RWPE1 (cell line): Measurements from ENCODE around the gene HTRA2.

Experiments
- CTCF ChIA-PET: fragments of 350-600 bp; sonication (Branson Sonifier 250); formaldehyde crosslinking; extraction: SDS; loops from one replicate; lab custom pipeline; 2021; lab: Yijun Ruan, JAX
- POLR2A ChIA-PET: fragments of 400-600 bp; formaldehyde crosslinking; extraction: SDS; loops from one replicate; lab custom pipeline; 2020; ENCODE audit warnings: antibody characterized with exemption; ENCODE audit not compliant: low non-redundant PET; lab: Yijun Ruan, JAX
- DNase-seq: peaks from one replicate; pipeline ENCODE4 v3.0.0; 2012; ENCODE audit warnings: low spot score
- H3K27ac ChIP-seq: fragments of 450-650 bp; 2 replicates; pipeline ENCODE4 v1.5.1; 2017
- TF ChIP-seq, protein P1 (sequence below): fragments of 450-650 bp; conservative IDR thresholded peaks from 2 replicates; pipeline ENCODE4 v1.5.1; 2017; ENCODE audit warnings: low read depth, mild to moderate bottlenecking

The HTRA2 gene

GRCh38 chr2:74576211-74576862 lies 46.6 kb downstream of the HTRA2 start:
- DNase-seq: no peak
- ChIA-PET CTCF (no interaction called here), POLR2A (no interaction called here)
- TF ChIP-seq, protein P1, sequence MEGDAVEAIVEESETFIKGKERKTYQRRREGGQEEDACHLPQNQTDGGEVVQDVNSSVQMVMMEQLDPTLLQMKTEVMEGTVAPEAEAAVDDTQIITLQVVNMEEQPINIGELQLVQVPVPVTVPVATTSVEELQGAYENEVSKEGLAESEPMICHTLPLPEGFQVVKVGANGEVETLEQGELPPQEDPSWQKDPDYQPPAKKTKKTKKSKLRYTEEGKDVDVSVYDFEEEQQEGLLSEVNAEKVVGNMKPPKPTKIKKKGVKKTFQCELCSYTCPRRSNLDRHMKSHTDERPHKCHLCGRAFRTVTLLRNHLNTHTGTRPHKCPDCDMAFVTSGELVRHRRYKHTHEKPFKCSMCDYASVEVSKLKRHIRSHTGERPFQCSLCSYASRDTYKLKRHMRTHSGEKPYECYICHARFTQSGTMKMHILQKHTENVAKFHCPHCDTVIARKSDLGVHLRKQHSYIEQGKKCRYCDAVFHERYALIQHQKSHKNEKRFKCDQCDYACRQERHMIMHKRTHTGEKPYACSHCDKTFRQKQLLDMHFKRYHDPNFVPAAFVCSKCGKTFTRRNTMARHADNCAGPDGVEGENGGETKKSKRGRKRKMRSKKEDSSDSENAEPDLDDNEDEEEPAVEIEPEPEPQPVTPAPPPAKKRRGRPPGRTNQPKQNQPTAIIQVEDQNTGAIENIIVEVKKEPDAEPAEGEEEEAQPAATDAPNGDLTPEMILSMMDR: no peak
- H3K27ac ChIP-seq: no peak overlapping the region

DNA sequence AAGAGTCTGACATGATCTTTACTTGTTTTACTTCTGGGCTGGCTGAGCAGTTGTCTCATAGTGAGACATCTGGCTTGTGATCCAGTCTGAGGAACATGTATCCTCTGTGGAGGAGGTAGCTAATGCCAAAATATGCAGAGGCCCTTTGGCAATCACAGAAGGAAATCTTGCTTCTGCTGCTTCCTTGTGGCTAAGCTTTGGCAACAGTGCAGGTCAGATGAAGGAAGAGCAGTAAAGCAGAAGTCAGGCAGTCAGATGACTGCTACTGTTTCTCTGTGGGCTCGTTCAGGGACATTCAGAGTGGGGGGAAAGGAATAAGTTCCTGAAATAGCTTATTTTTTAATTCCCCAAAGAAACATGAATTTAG lies 47.1 kb downstream of the HTRA2 start:
- POLR2A ChIA-PET: no interaction called here
- no peak overlapping the region for H3K27ac ChIP-seq
- DNase-seq: no peak
- CTCF ChIA-PET: no interaction called here
- TF ChIP-seq, protein P1: no peak

- CTCF ChIA-PET: no interaction called here
Observed at GRCh38 chr2:74577448-74577847, 47.7 kb downstream of the HTRA2 start.

GRCh38 chr2:74578408-74578807 lies 48.7 kb downstream of the HTRA2 start:
- POLR2A ChIA-PET: no interaction called here
- CTCF ChIA-PET: no interaction called here
- no peak for DNase-seq
- no peak overlapping the region for H3K27ac ChIP-seq
- TF ChIP-seq, protein P1: no peak

More at GRCh38 chr2:74577448-74577847, 47.7 kb downstream of the HTRA2 start:
- no peak for DNase-seq
- POLR2A ChIA-PET: no interaction called here
- TF ChIP-seq, protein P1: no peak
- no peak overlapping the region for H3K27ac ChIP-seq

GRCh38 chr2:74581463-74581862 lies 51.7 kb downstream of the HTRA2 start:
- H3K27ac ChIP-seq: no peak overlapping the region
- DNase-seq: no peak
- ChIA-PET CTCF (no interaction called here), POLR2A (no interaction called here)
- TF ChIP-seq, protein P1: no peak

GRCh38 chr2:74582184-74582583 lies 52.5 kb downstream of the HTRA2 start:
- DNase-seq: no peak
- ChIA-PET POLR2A (no interaction called here), CTCF (interaction anchor here (0.6 kb wide), 1 partner anchor 1007 kb away, joined by 3 read pairs; no protein-coding TSS in a partner anchor)
- H3K27ac ChIP-seq: no peak overlapping the region
- TF ChIP-seq, protein P1: no peak
